Stimulated activated CD8-positive, alpha-beta memory T cell treated with anti-CD3 and anti-CD28 coated beads, Interleukin-4, amount 100 ng/mL, for 4 hours (primary cell): Measurements from ENCODE around the gene NID1.

Experiments
- DNase-seq, 2 donors: peaks; one replicate each; pipeline ENCODE4 v3.0.0-alpha.2; 2020; ENCODE audit warnings: low read depth in 2 of 2, low spot score in 1 of 2

The NID1 gene

GRCh38 chr1:236064674-236065508 is at the start of gene NID1:
TSS of gene NID1 (minus strand) at chr1:236065090. CDS start at chr1:236065079, 11 bp downstream.
- DNase-seq = no peak

- DNase-seq = no peak
Observed at GRCh38 chr1:236114076-236114747, 49.3 kb upstream of the NID1 start.

- no peak for DNase-seq
Observed at GRCh38 chr1:236113324-236114032, 48.6 kb upstream of the NID1 start.

- DNase-seq = no peak
Observed at GRCh38 chr1:236112332-236112627, 47.4 kb upstream of the NID1 start.

- no peak for DNase-seq
Observed at GRCh38 chr1:236111527-236112331, 46.8 kb upstream of the NID1 start.

- DNase-seq = no peak
Observed at GRCh38 chr1:236110137-236110536, 45.2 kb upstream of the NID1 start.

- no peak for DNase-seq
Observed at GRCh38 chr1:236108027-236108648, 43.2 kb upstream of the NID1 start.

GRCh38 chr1:236107121-236107907 is 42.4 kb upstream of the NID1 start:
- no peak for DNase-seq

- peak; percentile 24 to 31 for DNase-seq
Observed at GRCh38 chr1:236103646-236104218, 38.8 kb upstream of the NID1 start.

- DNase-seq = no peak
Observed at GRCh38 chr1:236103059-236103458, 38.2 kb upstream of the NID1 start.

GRCh38 chr1:236102611-236103010 is 37.7 kb upstream of the NID1 start:
- no peak for DNase-seq

- DNase-seq = no peak
Observed at GRCh38 chr1:236101233-236102200, 36.6 kb upstream of the NID1 start.

GRCh38 chr1:236100799-236101198 is 35.9 kb upstream of the NID1 start:
- DNase-seq = no peak

GRCh38 chr1:236099355-236099974 is 34.6 kb upstream of the NID1 start:
- DNase-seq = no peak

- DNase-seq = no peak
Observed at GRCh38 chr1:236098267-236098666, 33.4 kb upstream of the NID1 start.

- DNase-seq = peak; percentile 74 to 78
Observed at GRCh38 chr1:236096660-236097482, 32.0 kb upstream of the NID1 start.
